ENCODE results near the gene SCAF1.

SCAF1 gene

DNA sequence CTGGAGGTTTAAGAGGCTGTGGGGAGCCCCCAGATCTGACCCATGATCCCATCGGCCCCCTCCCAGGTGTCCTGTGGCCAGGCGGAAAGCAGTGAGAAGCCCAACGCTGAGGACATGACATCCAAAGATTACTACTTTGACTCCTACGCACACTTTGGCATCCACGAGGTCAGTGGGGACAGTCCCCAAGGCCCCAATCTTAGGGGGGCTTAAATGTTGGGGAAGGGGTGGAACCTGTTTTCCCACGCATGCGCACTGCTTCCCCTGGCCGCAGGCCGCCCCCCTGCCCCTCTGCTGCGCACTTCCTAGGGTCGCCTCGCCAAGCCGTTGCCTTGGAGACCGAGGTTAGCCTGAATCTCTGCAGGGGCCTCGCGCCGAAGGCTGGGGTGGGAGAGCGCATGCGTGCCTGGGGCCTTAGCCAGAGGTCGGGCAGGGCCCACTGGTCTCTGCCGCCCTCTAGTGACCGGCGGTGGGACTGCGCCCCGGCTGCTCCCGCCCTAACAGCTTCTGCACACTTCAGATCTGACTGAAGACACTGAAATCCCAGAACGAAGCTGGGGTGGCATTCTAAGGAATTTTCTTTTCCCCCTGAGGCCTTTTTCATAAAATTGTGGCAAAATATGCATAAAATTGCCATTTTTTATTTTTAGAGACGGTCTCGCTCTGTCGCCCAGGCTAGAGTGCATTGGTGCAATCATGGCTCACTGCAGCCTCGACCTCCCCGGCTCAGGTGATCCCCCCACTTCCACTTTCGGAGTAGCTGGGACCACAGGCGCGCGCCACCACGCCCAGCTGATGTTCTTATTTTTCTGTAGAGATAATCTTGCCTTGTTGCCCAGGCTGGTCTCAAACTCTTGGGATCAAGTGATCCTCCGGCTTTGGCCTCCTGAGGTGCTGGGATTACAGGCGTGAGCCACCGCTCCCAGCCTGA lies 38.7 kb downstream of the SCAF1 start:
- TF ChIP-seq, protein P1, sequence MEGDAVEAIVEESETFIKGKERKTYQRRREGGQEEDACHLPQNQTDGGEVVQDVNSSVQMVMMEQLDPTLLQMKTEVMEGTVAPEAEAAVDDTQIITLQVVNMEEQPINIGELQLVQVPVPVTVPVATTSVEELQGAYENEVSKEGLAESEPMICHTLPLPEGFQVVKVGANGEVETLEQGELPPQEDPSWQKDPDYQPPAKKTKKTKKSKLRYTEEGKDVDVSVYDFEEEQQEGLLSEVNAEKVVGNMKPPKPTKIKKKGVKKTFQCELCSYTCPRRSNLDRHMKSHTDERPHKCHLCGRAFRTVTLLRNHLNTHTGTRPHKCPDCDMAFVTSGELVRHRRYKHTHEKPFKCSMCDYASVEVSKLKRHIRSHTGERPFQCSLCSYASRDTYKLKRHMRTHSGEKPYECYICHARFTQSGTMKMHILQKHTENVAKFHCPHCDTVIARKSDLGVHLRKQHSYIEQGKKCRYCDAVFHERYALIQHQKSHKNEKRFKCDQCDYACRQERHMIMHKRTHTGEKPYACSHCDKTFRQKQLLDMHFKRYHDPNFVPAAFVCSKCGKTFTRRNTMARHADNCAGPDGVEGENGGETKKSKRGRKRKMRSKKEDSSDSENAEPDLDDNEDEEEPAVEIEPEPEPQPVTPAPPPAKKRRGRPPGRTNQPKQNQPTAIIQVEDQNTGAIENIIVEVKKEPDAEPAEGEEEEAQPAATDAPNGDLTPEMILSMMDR (IDR thresholded peaks at IDR 0.05; ENCODE audit: borderline replicate concordance, control extremely low read depth, extremely low read depth, insufficient read depth, missing control alignments) = peak; percentile 99
- in situ Hi-C loops (cut with MboI; ENCODE audit: low sequenced_read_pairs, unreplicated experiment) = no loop called here
- peak; percentile 95 for DNase-seq (ENCODE audit: low spot score)

DNA sequence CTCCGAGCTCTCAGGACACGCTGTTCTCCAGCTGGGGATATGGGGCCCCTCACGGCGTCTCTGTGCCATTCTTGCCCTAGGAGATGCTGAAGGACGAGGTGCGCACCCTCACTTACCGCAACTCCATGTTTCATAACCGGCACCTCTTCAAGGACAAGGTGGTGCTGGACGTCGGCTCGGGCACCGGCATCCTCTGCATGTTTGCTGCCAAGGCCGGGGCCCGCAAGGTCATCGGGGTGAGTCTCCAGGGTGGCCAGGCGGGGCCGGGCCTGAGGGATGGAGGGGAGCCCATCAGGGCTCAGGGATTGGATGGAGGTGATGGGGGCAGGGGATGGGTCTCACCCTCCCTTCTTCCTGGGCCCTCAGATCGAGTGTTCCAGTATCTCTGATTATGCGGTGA lies 39.8 kb downstream of the SCAF1 start:
- in situ Hi-C loops (cut with MboI; ENCODE audit: low sequenced_read_pairs, unreplicated experiment) = no loop called here
- DNase-seq (ENCODE audit: low spot score) = no peak
- TF ChIP-seq, protein P1 (IDR thresholded peaks at IDR 0.05; ENCODE audit: borderline replicate concordance, control extremely low read depth, extremely low read depth, insufficient read depth, missing control alignments) = no peak

DNA sequence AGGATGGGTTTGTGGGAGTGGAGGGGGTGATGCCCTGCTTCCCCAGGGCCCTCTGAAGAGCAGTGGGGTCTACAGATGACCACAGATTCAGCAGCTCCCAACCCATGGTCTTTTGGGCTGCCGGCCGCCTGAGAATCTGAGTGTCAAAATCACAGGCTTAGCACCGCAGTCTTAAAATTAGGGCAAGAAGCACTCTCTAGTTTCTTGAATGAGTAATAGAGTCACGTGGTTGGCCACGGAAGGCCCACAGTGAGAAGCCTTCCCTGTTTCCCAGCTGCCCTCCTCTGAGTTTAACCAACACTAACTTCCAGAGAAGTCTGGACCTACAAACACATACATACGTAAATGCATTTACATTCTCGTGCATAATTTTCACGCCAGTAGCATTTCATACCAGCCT lies 40.3 kb downstream of the SCAF1 start:
- in situ Hi-C loops (cut with MboI; ENCODE audit: low sequenced_read_pairs, unreplicated experiment) = no loop called here
- DNase-seq (ENCODE audit: low spot score) = no peak
- TF ChIP-seq, protein P1 (IDR thresholded peaks at IDR 0.05; ENCODE audit: borderline replicate concordance, control extremely low read depth, extremely low read depth, insufficient read depth, missing control alignments) = no peak

DNA sequence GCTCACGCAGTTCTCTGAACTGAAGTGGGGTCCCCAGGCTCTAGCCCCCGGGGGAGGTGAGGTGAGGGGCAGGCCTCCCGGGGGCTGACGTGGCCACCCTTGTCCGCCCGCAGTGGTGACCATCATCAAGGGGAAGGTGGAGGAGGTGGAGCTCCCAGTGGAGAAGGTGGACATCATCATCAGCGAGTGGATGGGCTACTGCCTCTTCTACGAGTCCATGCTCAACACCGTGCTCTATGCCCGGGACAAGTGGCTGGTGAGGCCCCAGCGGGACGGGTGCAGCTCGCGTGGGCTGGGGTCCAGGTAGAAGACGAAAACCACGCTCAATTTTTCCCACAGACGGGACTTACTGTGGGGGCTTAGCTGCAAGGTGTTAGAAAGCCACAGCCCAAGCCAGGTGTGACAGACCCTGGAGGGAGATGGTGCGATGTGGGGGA lies 41.8 kb downstream of the SCAF1 start:
- TF ChIP-seq, protein P1 (IDR thresholded peaks at IDR 0.05; ENCODE audit: borderline replicate concordance, control extremely low read depth, extremely low read depth, insufficient read depth, missing control alignments) = no peak
- in situ Hi-C loops (cut with MboI; ENCODE audit: low sequenced_read_pairs, unreplicated experiment) = no loop called here
- DNase-seq (ENCODE audit: low spot score) = no peak

DNA sequence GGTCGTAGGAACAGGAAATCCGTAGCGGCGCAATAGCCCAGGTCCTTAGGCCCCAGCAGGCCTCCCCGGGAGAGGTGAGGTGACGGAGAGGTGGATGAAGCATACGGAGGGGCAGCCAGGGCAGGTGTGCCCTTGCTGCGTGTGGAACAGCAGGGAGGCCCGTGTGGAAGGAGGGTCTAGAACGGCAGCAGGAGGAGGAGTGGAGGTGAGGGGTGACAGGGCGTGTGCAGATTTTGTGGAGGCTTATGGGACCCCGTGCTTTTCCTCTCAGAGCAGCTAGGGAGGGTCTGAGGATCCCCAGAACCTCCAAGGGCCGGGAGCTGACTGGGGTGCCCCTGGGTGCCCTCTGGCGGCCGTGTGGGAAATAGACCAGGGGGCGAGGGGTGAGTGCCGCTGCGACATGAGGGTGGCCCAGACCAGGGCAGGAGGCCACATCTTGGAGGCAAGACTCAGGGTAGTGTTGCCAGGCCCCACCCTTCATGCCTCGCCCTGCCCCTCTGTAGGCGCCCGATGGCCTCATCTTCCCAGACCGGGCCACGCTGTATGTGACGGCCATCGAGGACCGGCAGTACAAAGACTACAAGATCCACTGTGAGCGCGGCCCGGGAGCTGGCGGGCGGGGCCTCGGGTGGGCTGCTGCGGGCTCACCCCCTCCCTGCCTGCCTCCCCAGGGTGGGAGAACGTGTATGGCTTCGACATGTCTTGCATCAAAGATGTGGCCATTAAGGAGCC lies 42.4 kb downstream of the SCAF1 start:
- peak; percentile 64 for DNase-seq (ENCODE audit: low spot score)
- TF ChIP-seq, protein P1 (IDR thresholded peaks at IDR 0.05; ENCODE audit: borderline replicate concordance, control extremely low read depth, extremely low read depth, insufficient read depth, missing control alignments) = peak; percentile 30
- in situ Hi-C loops (cut with MboI; ENCODE audit: low sequenced_read_pairs, unreplicated experiment) = no loop called here

DNA sequence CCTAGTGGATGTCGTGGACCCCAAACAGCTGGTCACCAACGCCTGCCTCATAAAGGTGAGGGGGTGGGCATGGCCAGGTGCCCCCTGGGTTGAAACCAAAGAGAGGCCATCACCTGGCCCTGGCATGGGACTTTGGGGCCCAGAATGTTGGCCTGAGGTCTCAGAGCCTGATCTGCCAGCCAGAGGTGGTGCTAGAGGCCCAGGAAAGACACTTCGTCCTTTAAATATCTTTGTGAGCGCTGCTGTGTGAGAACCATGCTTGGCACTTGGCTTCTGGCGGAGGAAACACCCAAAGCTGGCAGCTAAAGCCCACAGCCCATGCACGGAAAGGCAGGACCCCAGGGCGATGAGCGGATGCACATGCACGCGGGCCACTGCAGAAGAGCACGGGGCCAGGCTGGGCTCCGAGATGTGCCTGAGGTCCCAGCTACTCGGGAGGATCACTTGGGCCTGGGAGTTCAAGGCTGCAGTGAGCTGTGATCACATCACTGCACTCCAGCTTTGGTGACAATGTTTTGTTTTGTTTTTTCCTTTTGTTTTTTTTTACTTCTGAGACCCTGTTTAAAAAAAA lies 43.1 kb downstream of the SCAF1 start:
- no peak for DNase-seq (ENCODE audit: low spot score)
- in situ Hi-C loops (cut with MboI; ENCODE audit: low sequenced_read_pairs, unreplicated experiment) = no loop called here
- TF ChIP-seq, protein P1 (IDR thresholded peaks at IDR 0.05; ENCODE audit: borderline replicate concordance, control extremely low read depth, extremely low read depth, insufficient read depth, missing control alignments) = no peak

Data from GM13976 (cell line).